Right atrium auricular region (tissue), 2 donors: Measurements from ENCODE around the gene LHFPL2. TPM values are rescaled to one million over a fixed set of nuclear protein-coding genes. Genes with fewer than 3 reads are reported as not detected.

ENCODE experiments used
- DNase-seq: peaks from one replicate; pipeline ENCODE4 v3.0.0-alpha.2; 2019; ENCODE audit warnings: low spot score
- H3K27ac ChIP-seq, 2 donors: fragments of 200-600 bp; sonication (generic); 1 replicate in 1 of 2; 2 replicates in 1 of 2; pipeline ENCODE4 v1.5.1; 2016 to 2019
- H3K27me3 ChIP-seq, 2 donors: fragments of 200-600 bp; sonication (generic); one replicate each; pipeline versions ENCODE4 v1.5.1 to v1.6.0; 2017 to 2019
- H3K36me3 ChIP-seq: fragments of 200-600 bp; sonication (generic); one replicate; pipeline ENCODE4 v1.5.1; 2016
- H3K4me1 ChIP-seq, 2 donors: fragments of 200-600 bp; sonication (generic); one replicate each; pipeline versions ENCODE4 v1.5.1 to v1.6.0; 2017 to 2019
- H3K4me3 ChIP-seq, 2 donors: fragments of 200-600 bp; sonication (generic); 1 replicate in 1 of 2; 2 replicates in 1 of 2; pipeline ENCODE4 v1.5.1; 2017 to 2019; ENCODE audit warnings: mild to moderate bottlenecking in 1 of 2, moderate library complexity in 1 of 2
- H3K9me3 ChIP-seq, 2 donors: fragments of 200-600 bp; sonication (generic); one replicate each; pipeline ENCODE4 v1.5.1; 2019
- CTCF ChIP-seq, 2 donors: fragments of 200-600 bp; sonication (generic); IDR thresholded peaks; one replicate each; pipeline ENCODE4 v1.5.1; 2019; ENCODE audit warnings: antibody characterized with exemption in 2 of 2
- total RNA-seq, 2 donors: library from RNA; depleted of rRNA; stranded (reverse); fragments of >200 nt; gene quantifications; one replicate each; pipeline ENCODE4 v1.1.0, GENCODE V29; 2016

The LHFPL2 gene
- total RNA-seq, 2 donors from 2014 or later: 9.9 to 15.9 TPM

- Histone ChIP-seq H3K36me3 (no peaks in the 10 kb centered on the region), H3K4me3 (no peak overlapping the region), H3K27me3 (no peaks in the 10 kb centered on the region), H3K27ac (peak overlapping the region in 1 of 2 donors; percentile 34), H3K9me3 (no peaks in the 10 kb centered on the region), H3K4me1 (peaks cover 0 to 72% of the 10 kb centered on the region in 2 donors)
- no peak for DNase-seq
- no peak for TF ChIP-seq CTCF (IDR thresholded peaks at IDR 0.05)
These were observed 56.4 kb downstream of the LHFPL2 start for GRCh38 chr5:78591972-78592700.

GRCh38 chr5:78591138-78591612, 57.4 kb downstream of the LHFPL2 start:
- H3K4me3 ChIP-seq: no peak overlapping the region
- H3K27ac ChIP-seq: no peak overlapping the region
- H3K36me3 ChIP-seq: no peaks in the 10 kb centered on the region
- no peaks in the 10 kb centered on the region for H3K9me3 ChIP-seq
- peaks cover 0 to 66% of the 10 kb centered on the region in 2 donors for H3K4me1 ChIP-seq
- H3K27me3 ChIP-seq: no peaks in the 10 kb centered on the region
- TF ChIP-seq CTCF (IDR thresholded peaks at IDR 0.05): no peak
- DNase-seq: no peak

- Histone ChIP-seq H3K27ac (no peak overlapping the region), H3K27me3 (no peaks in the 10 kb centered on the region), H3K9me3 (no peaks in the 10 kb centered on the region), H3K4me3 (no peak overlapping the region), H3K36me3 (no peaks in the 10 kb centered on the region), H3K4me1 (peaks cover 0 to 53% of the 10 kb centered on the region in 2 donors)
- no peak for DNase-seq
- no peak for TF ChIP-seq CTCF (IDR thresholded peaks at IDR 0.05)
These were observed 58.6 kb downstream of the LHFPL2 start for GRCh38 chr5:78589923-78590322.

GRCh38 chr5:78588507-78588906, 60.1 kb downstream of the LHFPL2 start:
- no peak for TF ChIP-seq CTCF (IDR thresholded peaks at IDR 0.05)
- Histone ChIP-seq H3K36me3 (no peaks in the 10 kb centered on the region), H3K4me3 (no peak overlapping the region), H3K27me3 (no peaks in the 10 kb centered on the region), H3K27ac (peak overlapping the region in 1 of 2 donors; percentile 37), H3K9me3 (no peaks in the 10 kb centered on the region), H3K4me1 (peaks cover 0 to 39% of the 10 kb centered on the region in 2 donors)
- DNase-seq: no peak

GRCh38 chr5:78587775-78588291, 60.7 kb downstream of the LHFPL2 start:
- H3K27ac ChIP-seq: peak overlapping the region; percentile 15 to 37
- H3K4me1 ChIP-seq: peaks cover 0 to 33% of the 10 kb centered on the region in 2 donors
- TF ChIP-seq CTCF (IDR thresholded peaks at IDR 0.05): no peak
- no peak for DNase-seq
- no peak overlapping the region for H3K4me3 ChIP-seq
- no peaks in the 10 kb centered on the region for H3K9me3 ChIP-seq
- no peaks in the 10 kb centered on the region for H3K27me3 ChIP-seq
- no peaks in the 10 kb centered on the region for H3K36me3 ChIP-seq
